CD4-positive, CD25-positive, alpha-beta regulatory T cell (primary cell): ENCODE measurements around the gene ZFR. TPM values are rescaled to one million over a fixed set of nuclear protein-coding genes. Genes with fewer than 3 reads are reported as not detected.

ENCODE experiments used
- ATAC-seq, 2 donors: fragments of 150-1000 bp; cut with Tn5 transposase; one replicate each; pipeline ENCODE4 v1.10.0; 2021; ENCODE audit warnings: low read depth in 2 of 2, moderate number of reproducible peaks in 2 of 2, moderate library complexity in 1 of 2
- DNase-seq, 3 donors: peaks; one replicate each; pipeline versions ENCODE4 v3.0.0 to v3.0.0-alpha.2; 2012 to 2022; ENCODE audit warnings: mixed read lengths in 1 of 3
- H3K27ac ChIP-seq: one replicate; pipeline ENCODE4 v1.7.0; 2013; ENCODE audit warnings: mild to moderate bottlenecking, low read length; ENCODE audit not compliant: insufficient read depth, poor library complexity, severe bottlenecking
- H3K27me3 ChIP-seq: one replicate; pipeline ENCODE4 v1.7.0; 2013; ENCODE audit warnings: low read length; ENCODE audit not compliant: control insufficient read depth, insufficient read depth
- H3K36me3 ChIP-seq: one replicate; pipeline ENCODE4 v1.7.0; 2013; ENCODE audit warnings: mild to moderate bottlenecking, low read length, moderate library complexity; ENCODE audit not compliant: control insufficient read depth, insufficient read depth
- H3K4me1 ChIP-seq: 2 replicates; pipeline ENCODE4 v1.7.0; 2013; ENCODE audit warnings: mild to moderate bottlenecking, low read length; ENCODE audit not compliant: insufficient read depth, control insufficient read depth, poor library complexity, severe bottlenecking
- H3K4me3 ChIP-seq: one replicate; pipeline ENCODE4 v1.7.0; 2013; ENCODE audit warnings: low read depth, mild to moderate bottlenecking, low read length, moderate library complexity
- H3K9me3 ChIP-seq, 2 experiments: 1 replicate in 1 of 2; 2 replicates in 1 of 2; pipeline ENCODE4 v1.7.0; 2013; ENCODE audit warnings: low read length in 2 of 2, mild to moderate bottlenecking in 1 of 2, moderate library complexity in 1 of 2; ENCODE audit not compliant: control insufficient read depth in 2 of 2
- H3K27ac Mint-ChIP-seq, 3 donors: one replicate each; pipeline ENCODE4 v1.8.0; 2020 to 2022; ENCODE audit warnings: mild to moderate bottlenecking in 3 of 3, mixed read lengths in 3 of 3, moderate library complexity in 2 of 3
- H3K27me3 Mint-ChIP-seq: one replicate; pipeline ENCODE4 v1.8.0; 2022; ENCODE audit warnings: mild to moderate bottlenecking, mixed read lengths
- H3K36me3 Mint-ChIP-seq: one replicate; pipeline ENCODE4 v1.8.0; 2020; ENCODE audit warnings: mixed read lengths
- H3K4me1 Mint-ChIP-seq, 4 donors: one replicate each; pipeline ENCODE4 v1.8.0; 2020 to 2022; ENCODE audit warnings: mixed read lengths in 4 of 4, mild to moderate bottlenecking in 1 of 4
- H3K4me3 Mint-ChIP-seq, 4 donors: one replicate each; pipeline ENCODE4 v1.8.0; 2020 to 2022; ENCODE audit warnings: mild to moderate bottlenecking in 4 of 4, mixed read lengths in 4 of 4, moderate library complexity in 3 of 4
- H3K9me3 Mint-ChIP-seq, 7 donors: one replicate each; pipeline ENCODE4 v1.8.0; 2020 to 2022; ENCODE audit warnings: mixed read lengths in 7 of 7, mild to moderate bottlenecking in 3 of 7, moderate library complexity in 2 of 7
- polyA plus RNA-seq, 4 donors: library from polyadenylated mRNA; unstranded; fragments of 300-500 nt; fragmentation: Illumina TruSeq; gene quantifications; one replicate each; pipeline ENCODE4 v1.2.3, GENCODE V29; 2021
- total RNA-seq: library from RNA; stranded (reverse); gene quantifications from one replicate; pipeline ENCODE4 v1.2.3, GENCODE V29; 2022

The ZFR gene
- total and polyA plus RNA-seq, 5 donors from 2014 or later: 63.6 to 84.8 (median 74.2) TPM

DNA sequence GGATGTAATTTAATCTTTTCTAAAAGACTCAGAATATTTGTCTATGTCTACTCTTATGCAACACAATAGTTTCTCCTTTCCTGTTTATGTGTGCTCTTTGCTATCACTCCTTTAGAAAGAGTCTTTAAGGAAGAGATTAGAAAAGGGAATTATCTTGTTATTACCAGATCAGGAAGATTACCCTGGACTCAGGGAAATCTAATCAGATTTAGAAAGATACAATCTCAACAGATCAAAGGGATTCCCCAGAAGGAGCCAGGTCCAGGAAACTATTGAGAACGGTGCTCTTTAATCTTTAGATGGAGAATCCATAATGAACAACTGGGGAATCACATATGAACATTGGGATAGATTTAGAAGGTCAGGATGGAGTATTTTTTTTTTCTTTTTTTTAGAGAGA lies 32.4 kb upstream of the ZFR start:
- H3K9me3 ChIP-seq: no peaks in the 10 kb centered on the region
- no peak overlapping the region for H3K27ac Mint-ChIP-seq
- DNase-seq (no peak), ATAC-seq (no peak)
- peak overlapping the region in 1 of 4 donors; percentile 23 for H3K4me3 Mint-ChIP-seq
- H3K27me3 Mint-ChIP-seq: no peaks in the 10 kb centered on the region
- no peaks in the 10 kb centered on the region for H3K4me1 ChIP-seq
- H3K9me3 Mint-ChIP-seq: peaks cover 0 to 1% (median 0%) of the 10 kb centered on the region in 7 donors
- no peak overlapping the region for H3K4me3 ChIP-seq
- no peaks in the 10 kb centered on the region for H3K4me1 Mint-ChIP-seq
- H3K36me3 Mint-ChIP-seq: no peaks in the 10 kb centered on the region
- H3K27me3 ChIP-seq: no peaks in the 10 kb centered on the region
- no peak overlapping the region for H3K27ac ChIP-seq
- H3K36me3 ChIP-seq: no peaks in the 10 kb centered on the region

DNA sequence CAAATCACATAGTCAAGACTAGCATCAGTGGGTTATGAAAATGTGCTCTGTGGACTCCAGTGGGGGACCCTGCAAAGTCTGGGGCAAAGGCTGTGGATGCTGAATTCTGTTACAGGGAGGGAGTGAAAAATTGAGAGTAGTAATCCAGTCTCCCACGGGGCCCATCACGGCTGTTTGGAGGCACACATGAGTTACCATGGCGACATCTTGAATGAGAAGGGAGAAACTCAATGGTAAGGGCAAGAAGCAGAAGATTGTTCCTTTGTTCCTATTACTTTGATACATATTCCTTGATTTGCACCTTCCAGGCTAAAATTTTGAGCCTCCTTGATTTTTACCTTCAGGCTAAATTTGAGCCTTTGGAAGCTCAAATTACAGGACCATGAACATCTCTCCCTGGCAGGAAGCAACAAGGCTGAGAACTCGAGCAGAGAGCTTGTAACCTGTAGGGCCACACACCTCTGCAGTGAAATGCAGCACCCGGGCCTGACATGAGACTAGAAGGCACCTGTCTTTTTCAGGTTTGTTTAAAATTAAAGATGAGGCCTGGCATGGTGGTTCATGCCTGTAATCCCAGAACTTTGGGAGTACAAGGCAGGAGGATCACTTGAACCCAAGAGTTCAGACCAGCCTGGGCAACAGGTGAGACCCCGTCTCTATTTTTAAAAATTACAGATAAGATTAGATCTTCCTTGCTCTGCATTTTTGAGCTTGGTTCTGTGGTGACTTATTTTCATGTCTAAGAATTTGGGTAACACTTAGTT lies 31.0 kb upstream of the ZFR start:
- Histone ChIP-seq H3K36me3 (no peaks in the 10 kb centered on the region), H3K27me3 (no peaks in the 10 kb centered on the region), H3K4me3 (no peak overlapping the region), H3K27ac (no peak overlapping the region), H3K4me1 (no peaks in the 10 kb centered on the region), H3K9me3 (no peaks in the 10 kb centered on the region)
- Mint-ChIP-seq H3K4me1 (no peaks in the 10 kb centered on the region), H3K27me3 (no peaks in the 10 kb centered on the region), H3K27ac (no peak overlapping the region), H3K4me3 (no peak overlapping the region), H3K36me3 (no peaks in the 10 kb centered on the region), H3K9me3 (peaks cover 0 to 1% (median 0%) of the 10 kb centered on the region in 7 donors)
- no peak for ATAC-seq
- no peak for DNase-seq

DNA sequence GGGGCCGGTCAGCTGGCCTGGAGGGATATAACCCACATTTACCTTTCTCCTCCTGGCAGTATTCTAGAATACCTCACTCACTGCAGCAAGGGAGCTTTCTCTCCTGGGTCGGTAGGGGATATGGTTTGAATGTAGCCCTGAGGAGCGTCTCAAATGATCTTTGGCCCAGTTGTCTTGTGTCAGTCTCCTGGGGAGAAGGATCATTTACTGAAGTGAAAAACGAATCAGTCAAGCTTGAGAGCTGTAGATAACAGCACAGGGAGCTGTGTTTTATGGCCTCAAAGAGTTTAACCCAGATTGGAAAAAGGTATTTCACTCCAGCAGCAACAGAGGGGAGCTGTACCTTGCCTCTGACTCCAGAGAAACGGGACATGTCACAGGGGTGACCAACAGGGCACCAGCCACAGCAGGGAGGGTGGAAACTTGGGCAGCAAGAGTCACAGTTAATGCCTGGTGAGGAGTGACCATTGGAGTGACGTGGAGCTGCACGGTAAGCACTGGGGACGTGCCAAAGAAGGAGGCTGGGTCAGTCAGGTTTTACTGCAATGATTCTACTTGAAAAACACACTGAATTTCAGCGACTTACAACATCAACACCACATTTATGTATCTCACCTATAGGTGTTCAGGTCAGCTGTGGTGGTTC lies 29.8 kb upstream of the ZFR start:
- Mint-ChIP-seq H3K27ac (no peak overlapping the region), H3K9me3 (peaks cover 0 to 1% (median 0%) of the 10 kb centered on the region in 7 donors)

DNA sequence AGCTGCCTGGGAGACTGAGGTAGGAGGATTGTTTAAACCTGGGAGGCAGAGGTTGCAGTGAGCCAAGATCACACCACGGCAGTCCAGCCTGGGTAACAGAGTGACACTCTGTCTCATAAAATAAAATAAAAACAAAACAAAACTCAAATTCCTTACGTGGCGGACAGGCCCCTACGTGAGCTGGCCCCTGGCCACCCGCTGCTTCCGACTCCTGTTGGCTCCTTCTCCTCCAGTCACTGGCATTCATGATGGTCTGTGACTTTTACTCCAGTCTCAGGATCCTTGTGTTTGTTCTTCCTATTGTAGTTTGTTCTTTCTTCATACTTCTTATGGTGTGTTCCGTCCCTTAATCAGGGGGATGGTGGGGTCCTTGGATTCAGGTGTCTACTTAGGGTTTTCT lies 28.5 kb upstream of the ZFR start:
- H3K27ac ChIP-seq: no peak overlapping the region
- H3K27ac Mint-ChIP-seq: no peak overlapping the region
- no peak for DNase-seq
- no peaks in the 10 kb centered on the region for H3K9me3 ChIP-seq
- H3K4me3 ChIP-seq: no peak overlapping the region
- no peaks in the 10 kb centered on the region for H3K36me3 ChIP-seq
- H3K36me3 Mint-ChIP-seq: no peaks in the 10 kb centered on the region
- H3K27me3 ChIP-seq: no peaks in the 10 kb centered on the region
- ATAC-seq: no peak
- no peaks in the 10 kb centered on the region for H3K4me1 Mint-ChIP-seq
- peaks cover 0 to 1% (median 0%) of the 10 kb centered on the region in 7 donors for H3K9me3 Mint-ChIP-seq
- peaks cover 4% of the 10 kb centered on the region for H3K27me3 Mint-ChIP-seq
- H3K4me1 ChIP-seq: no peaks in the 10 kb centered on the region
- no peak overlapping the region for H3K4me3 Mint-ChIP-seq

More for the DNA sequence above, 29.8 kb upstream of the ZFR start:
- no peaks in the 10 kb centered on the region for H3K4me1 Mint-ChIP-seq
- H3K27ac ChIP-seq: no peak overlapping the region
- H3K36me3 ChIP-seq: no peaks in the 10 kb centered on the region
- H3K4me3 Mint-ChIP-seq: no peak overlapping the region
- H3K4me1 ChIP-seq: no peaks in the 10 kb centered on the region
- H3K27me3 ChIP-seq: no peaks in the 10 kb centered on the region
- H3K36me3 Mint-ChIP-seq: no peaks in the 10 kb centered on the region
- H3K9me3 ChIP-seq: no peaks in the 10 kb centered on the region
- no peaks in the 10 kb centered on the region for H3K27me3 Mint-ChIP-seq
- H3K4me3 ChIP-seq: no peak overlapping the region
- DNase-seq (no peak), ATAC-seq (no peak)

DNA sequence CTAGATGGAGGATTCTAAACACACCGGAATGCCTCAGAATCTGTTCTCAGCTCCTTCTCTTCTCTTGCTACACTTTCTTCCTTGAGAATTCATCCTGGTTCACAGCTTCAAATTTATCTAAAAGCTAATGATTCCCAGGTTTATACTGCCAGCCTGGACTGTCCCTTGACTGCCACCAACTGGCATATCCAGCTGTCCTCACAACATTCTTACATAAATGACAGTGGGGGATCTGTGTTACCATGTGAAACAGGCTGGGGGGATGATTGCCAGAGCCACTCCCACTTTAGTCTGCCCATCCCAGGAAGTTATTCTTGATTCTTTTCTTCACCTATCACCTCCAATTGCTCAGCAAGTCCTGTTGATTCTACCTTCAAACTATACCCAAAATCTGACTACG lies 27.2 kb upstream of the ZFR start:
- Mint-ChIP-seq H3K36me3 (no peaks in the 10 kb centered on the region), H3K27me3 (peaks cover 4% of the 10 kb centered on the region), H3K27ac (no peak overlapping the region), H3K4me1 (no peaks in the 10 kb centered on the region), H3K4me3 (no peak overlapping the region), H3K9me3 (peaks cover 0 to 1% (median 0%) of the 10 kb centered on the region in 7 donors)
- no peak overlapping the region for H3K27ac ChIP-seq
- H3K4me3 ChIP-seq: no peak overlapping the region
- ATAC-seq (no peak), DNase-seq (no peak)
- H3K9me3 ChIP-seq: no peaks in the 10 kb centered on the region
- H3K36me3 ChIP-seq: no peaks in the 10 kb centered on the region
- no peaks in the 10 kb centered on the region for H3K27me3 ChIP-seq
- no peaks in the 10 kb centered on the region for H3K4me1 ChIP-seq

DNA sequence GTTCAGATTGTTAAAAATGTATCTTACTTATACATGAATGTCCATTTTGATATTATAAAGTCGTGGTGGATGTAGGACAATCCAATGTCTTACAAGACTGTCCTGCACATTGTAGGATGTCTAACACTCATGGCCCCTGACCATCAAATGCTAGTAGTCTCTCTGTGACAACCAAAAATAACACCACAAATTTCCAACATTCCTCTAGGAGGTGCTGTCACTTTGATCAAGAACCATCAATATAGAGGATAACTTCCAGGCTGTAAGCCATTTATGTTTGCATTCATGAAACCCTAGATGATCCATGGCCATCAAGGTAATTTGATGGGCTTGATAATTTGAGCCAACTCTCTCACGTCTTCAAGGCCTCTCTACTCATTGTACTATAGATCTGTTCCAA lies 20.5 kb upstream of the ZFR start:
- H3K27me3 ChIP-seq: no peaks in the 10 kb centered on the region
- H3K36me3 ChIP-seq: no peaks in the 10 kb centered on the region
- H3K27me3 Mint-ChIP-seq: peaks cover 17% of the 10 kb centered on the region
- no peaks in the 10 kb centered on the region for H3K9me3 ChIP-seq
- peaks cover 0 to 1% (median 0%) of the 10 kb centered on the region in 7 donors for H3K9me3 Mint-ChIP-seq
- no peak overlapping the region for H3K27ac Mint-ChIP-seq
- H3K27ac ChIP-seq: no peak overlapping the region
- H3K4me1 ChIP-seq: no peaks in the 10 kb centered on the region
- H3K4me3 Mint-ChIP-seq: no peak overlapping the region
- peaks cover 0 to 19% (median 5%) of the 10 kb centered on the region in 4 donors for H3K4me1 Mint-ChIP-seq
- ATAC-seq: no peak
- H3K4me3 ChIP-seq: no peak overlapping the region
- DNase-seq: no peak
- H3K36me3 Mint-ChIP-seq: no peaks in the 10 kb centered on the region

DNA sequence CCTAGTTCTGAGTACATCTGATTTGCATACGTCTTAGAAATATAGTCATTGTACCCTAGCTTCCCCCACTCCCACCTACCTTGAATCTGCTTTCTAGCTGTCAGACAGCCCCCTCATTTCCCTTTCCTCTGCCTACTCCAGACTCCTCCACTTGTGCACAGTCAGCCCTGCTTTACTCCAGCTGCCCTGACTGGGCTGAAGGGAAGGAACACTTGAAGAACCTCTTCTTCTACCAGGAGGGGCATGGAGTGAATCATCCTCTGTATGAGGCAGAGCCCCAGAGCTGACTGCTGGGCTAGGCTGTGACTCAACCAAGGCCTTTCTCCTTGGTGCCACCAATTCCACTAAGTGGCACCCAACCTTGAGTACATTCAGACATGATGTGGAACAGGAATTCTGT lies 18.1 kb upstream of the ZFR start:
- ATAC-seq (no peak), DNase-seq (peak in 1 of 3 donors; percentile 17)
- Histone ChIP-seq H3K27ac (no peak overlapping the region), H3K9me3 (no peaks in the 10 kb centered on the region), H3K4me3 (no peak overlapping the region), H3K27me3 (no peaks in the 10 kb centered on the region), H3K4me1 (no peaks in the 10 kb centered on the region), H3K36me3 (no peaks in the 10 kb centered on the region)
- peaks cover 13% of the 10 kb centered on the region for H3K27me3 Mint-ChIP-seq
- H3K9me3 Mint-ChIP-seq: peaks cover 0 to 1% (median 0%) of the 10 kb centered on the region in 7 donors
- H3K4me3 Mint-ChIP-seq: no peak overlapping the region
- H3K36me3 Mint-ChIP-seq: no peaks in the 10 kb centered on the region
- no peak overlapping the region for H3K27ac Mint-ChIP-seq
- peaks cover 0 to 19% (median 5%) of the 10 kb centered on the region in 4 donors for H3K4me1 Mint-ChIP-seq
